ENCODE data around the gene LORICRIN.

GRCh38 chr1:153233448-153233847 lies 26.0 kb upstream of the LORICRIN start:
- TF ChIP-seq CTCF (IDR thresholded peaks at IDR 0.05) (no peak), ZFX (IDR thresholded peaks at IDR 0.05; ENCODE audit: borderline replicate concordance) (no peak)
